ENCODE data around the gene TNFAIP2. TPM values are rescaled to one million over a fixed set of nuclear protein-coding genes. Genes with fewer than 3 reads are reported as not detected.
"Not testable (repeated sequence)": the region's sequence is repeated elsewhere in the genome, so short reads cannot be mapped to it uniquely, and the experiment has no call there.

Gene TNFAIP2
- total RNA-seq, 2 experiments from 2014 or later = 1.7 to 1.8 TPM

DNA sequence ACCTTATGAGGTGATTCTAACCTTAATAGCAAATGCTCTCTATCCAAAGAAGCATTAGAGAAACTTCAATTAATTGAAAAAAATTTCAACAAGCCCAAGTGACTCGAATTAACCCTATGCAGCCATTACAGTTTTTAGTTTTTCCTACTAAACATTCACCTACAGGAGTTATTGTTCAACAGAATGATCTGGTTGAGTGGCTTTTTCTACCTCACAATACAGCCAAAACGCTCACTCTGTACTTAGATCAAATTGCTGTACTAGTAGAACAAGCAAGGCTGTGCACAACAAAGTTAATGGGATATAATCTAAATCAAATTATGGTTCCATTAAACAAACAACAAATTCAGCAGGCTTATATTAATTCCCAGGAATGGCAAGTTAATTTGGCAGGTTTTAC, 50.6 kb downstream of the TNFAIP2 start:
- H3K27me3 Mint-ChIP-seq = peaks cover 18% of the 10 kb centered on the region
- H3K27ac Mint-ChIP-seq; H3K4me3 Mint-ChIP-seq; H3K36me3 Mint-ChIP-seq (ENCODE audit: low read depth); CTCF ChIA-PET; H3K4me1 Mint-ChIP-seq; ATAC-seq; POLR2A ChIA-PET; intact Hi-C loops (cut with DNase I, micrococcal nuclease); DNase-seq: not testable (repeated sequence)
- H3K9me3 Mint-ChIP-seq (ENCODE audit: low read depth) = peaks cover 14% of the 10 kb centered on the region

DNA sequence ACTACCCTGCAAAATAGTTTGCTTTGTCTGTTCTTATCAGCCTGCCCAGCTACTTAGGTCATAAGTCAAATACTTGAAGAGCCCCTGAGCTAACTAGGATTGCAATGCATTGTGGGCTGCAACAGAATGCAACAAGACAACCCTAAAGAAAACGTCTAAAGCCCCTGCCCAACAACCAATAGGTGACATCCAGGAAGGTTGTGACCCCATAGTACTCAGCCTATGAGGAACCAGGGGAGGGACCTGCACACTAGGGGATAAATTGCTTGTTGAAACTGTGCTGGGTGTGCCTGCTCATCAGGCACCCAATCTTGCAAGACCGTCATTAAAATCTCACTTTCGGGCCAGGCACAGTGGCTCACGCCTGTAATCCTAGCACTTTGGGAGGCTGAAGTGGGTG, 52.9 kb downstream of the TNFAIP2 start:
- H3K36me3 Mint-ChIP-seq (ENCODE audit: low read depth); intact Hi-C loops (cut with DNase I, micrococcal nuclease); DNase-seq; ATAC-seq; H3K4me1 Mint-ChIP-seq; H3K27me3 Mint-ChIP-seq; H3K4me3 Mint-ChIP-seq; H3K9me3 Mint-ChIP-seq (ENCODE audit: low read depth); H3K27ac Mint-ChIP-seq; POLR2A ChIA-PET: not testable (repeated sequence)
- CTCF ChIA-PET = interaction anchor here (0.8 kb wide), 1 partner anchor 9 kb away, joined by 3 read pairs; no protein-coding TSS in a partner anchor

DNA sequence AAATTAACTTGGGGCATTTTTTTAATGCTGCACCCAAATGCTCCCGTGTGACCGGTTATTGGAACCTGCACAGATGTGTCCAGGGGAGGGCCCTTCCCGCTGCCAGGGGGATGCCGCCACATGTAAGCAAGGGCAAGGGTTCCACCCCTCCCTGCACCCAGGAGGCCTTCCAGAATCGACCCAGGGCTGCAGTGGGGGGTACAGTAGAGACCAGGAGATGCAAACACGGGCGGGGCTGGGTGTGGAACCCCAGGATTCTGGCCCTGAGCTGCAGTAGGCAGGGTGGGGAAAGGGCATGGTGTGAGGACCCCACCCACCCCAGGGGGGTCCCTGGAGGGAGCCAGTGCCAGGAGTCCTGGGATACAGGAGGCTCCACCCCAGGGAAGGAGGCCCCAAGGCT, 54.1 kb downstream of the TNFAIP2 start:
- Mint-ChIP-seq H3K9me3 (ENCODE audit: low read depth) (peaks cover 6% of the 10 kb centered on the region), H3K27me3 (peaks cover 6% of the 10 kb centered on the region), H3K27ac (no peak overlapping the region), H3K4me3 (no peak overlapping the region), H3K36me3 (ENCODE audit: low read depth) (no peaks in the 10 kb centered on the region), H3K4me1 (no peaks in the 10 kb centered on the region)
- no peak for ATAC-seq
- DNase-seq = no peak
- POLR2A ChIA-PET = no interaction called here
- intact Hi-C loops (cut with DNase I, micrococcal nuclease) = no loop called here
- CTCF ChIA-PET = no interaction called here

DNA sequence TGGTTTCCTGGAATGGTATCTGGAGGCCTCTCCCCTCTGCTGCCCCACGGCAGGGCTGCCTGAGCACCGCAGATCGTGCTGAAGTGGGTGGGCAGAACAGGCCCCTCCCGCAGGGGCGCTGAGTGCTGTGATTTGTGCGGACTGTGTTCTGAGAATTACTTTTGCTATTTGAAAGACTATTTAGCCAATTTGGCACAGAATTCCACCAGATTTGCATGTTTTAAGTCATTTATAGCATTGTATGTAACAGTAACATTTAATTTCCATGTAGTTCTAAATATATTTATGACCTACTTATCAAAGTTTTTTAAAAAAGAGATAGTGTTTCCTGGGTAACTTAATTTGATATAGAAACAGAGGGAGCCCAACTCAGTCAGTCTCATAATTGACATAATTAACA, 55.3 kb downstream of the TNFAIP2 start:
- no peak for ATAC-seq
- ChIA-PET POLR2A (no interaction called here), CTCF (interaction anchor here (0.6 to 1.5 kb wide), 2 partner anchors 66 to 73 kb away, joined by 3 to 5 read pairs; no protein-coding TSS in a partner anchor)
- no peaks in the 10 kb centered on the region for H3K36me3 Mint-ChIP-seq (ENCODE audit: low read depth)
- no peak overlapping the region for H3K4me3 Mint-ChIP-seq
- H3K4me1 Mint-ChIP-seq = no peaks in the 10 kb centered on the region
- intact Hi-C loops (cut with DNase I, micrococcal nuclease) = no loop called here
- H3K9me3 Mint-ChIP-seq (ENCODE audit: low read depth) = peaks cover 3% of the 10 kb centered on the region
- no peak for DNase-seq
- no peak overlapping the region for H3K27ac Mint-ChIP-seq
- peaks cover 2% of the 10 kb centered on the region for H3K27me3 Mint-ChIP-seq

DNA sequence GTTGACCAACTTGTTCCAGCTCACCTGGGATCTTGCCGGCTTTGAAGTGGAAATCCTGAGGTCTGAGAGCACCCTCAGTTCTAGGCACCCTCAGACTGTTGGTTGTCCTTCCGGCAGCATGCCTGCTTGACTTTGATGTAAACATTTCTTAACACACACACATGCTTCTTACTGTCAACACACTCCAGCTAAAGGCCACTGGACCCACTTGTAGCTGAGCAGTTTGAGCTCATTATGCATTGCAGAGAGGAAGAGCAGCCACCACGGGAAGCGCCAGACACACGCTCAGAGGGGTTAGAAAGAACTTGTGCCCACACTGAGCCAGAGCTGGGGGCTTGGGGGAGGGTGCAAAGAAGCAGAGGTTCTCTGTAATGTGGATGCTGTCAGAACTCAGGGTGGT, 55.8 kb downstream of the TNFAIP2 start:
- CTCF ChIA-PET = interaction anchor here (0.6 to 1.5 kb wide), 2 partner anchors 65 to 74 kb away, joined by 3 to 5 read pairs; no protein-coding TSS in a partner anchor
- no peaks in the 10 kb centered on the region for H3K36me3 Mint-ChIP-seq (ENCODE audit: low read depth)
- no peaks in the 10 kb centered on the region for H3K4me1 Mint-ChIP-seq
- peaks cover 3% of the 10 kb centered on the region for H3K9me3 Mint-ChIP-seq (ENCODE audit: low read depth)
- no peak overlapping the region for H3K27ac Mint-ChIP-seq
- H3K4me3 Mint-ChIP-seq = no peak overlapping the region
- POLR2A ChIA-PET = interaction anchor here (0.6 kb wide), 1 partner anchor 783 kb away, joined by 4 read pairs; no protein-coding TSS in a partner anchor
- intact Hi-C loops (cut with DNase I, micrococcal nuclease) = no loop called here
- ATAC-seq = no peak
- no peak for DNase-seq
- peaks cover 5% of the 10 kb centered on the region for H3K27me3 Mint-ChIP-seq

DNA sequence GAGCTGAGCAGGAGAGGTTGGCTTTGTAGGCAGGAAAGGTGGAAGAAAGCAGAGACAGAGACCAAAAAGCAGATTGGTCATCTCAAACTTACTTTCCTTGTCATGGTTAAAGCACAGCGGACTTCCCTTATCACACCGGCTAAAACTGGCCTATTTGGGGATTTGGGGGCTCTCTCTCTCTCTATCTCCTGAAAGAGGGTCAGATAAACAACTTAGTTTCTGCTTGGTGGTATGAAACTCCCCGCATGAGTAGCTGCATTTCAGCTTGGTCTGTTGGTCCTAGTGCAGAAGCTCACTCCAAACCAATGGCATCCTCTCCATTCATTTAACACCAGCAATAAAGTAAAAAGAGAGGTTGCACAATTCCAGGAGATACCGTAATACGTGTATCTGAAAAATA, 57.1 kb downstream of the TNFAIP2 start:
- POLR2A ChIA-PET = no interaction called here
- intact Hi-C loops (cut with DNase I, micrococcal nuclease) = loop anchor here in 1 of 2 experiments (10.0 kb wide), 1 partner anchor 114 kb away; no protein-coding TSS in a partner anchor
- H3K27ac Mint-ChIP-seq = no peak overlapping the region
- H3K9me3 Mint-ChIP-seq (ENCODE audit: low read depth) = no peaks in the 10 kb centered on the region
- CTCF ChIA-PET = no interaction called here
- no peak for ATAC-seq
- H3K36me3 Mint-ChIP-seq (ENCODE audit: low read depth) = no peaks in the 10 kb centered on the region
- no peaks in the 10 kb centered on the region for H3K4me1 Mint-ChIP-seq
- no peak for DNase-seq
- H3K27me3 Mint-ChIP-seq = peaks cover 8% of the 10 kb centered on the region
- no peak overlapping the region for H3K4me3 Mint-ChIP-seq

DNA sequence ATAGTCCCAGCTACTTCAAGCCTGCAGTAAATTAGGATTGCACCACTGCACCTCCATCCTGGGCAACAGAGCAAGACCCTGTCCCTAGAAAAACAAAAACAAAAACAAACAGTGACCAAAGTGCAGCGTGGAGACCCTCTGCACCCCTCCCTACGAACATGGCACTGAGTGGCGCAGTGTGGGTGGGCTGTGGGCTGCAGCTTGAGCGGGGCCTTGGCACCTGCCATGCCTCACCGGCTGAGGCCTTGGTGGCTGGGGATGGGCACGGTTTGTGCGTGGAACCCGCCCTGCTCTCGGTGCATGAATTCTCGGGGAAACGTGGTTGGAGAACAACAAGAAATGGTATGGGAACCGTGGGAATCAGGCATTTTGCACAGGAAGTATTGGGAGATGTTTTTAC, 60.8 kb downstream of the TNFAIP2 start:
- Mint-ChIP-seq H3K9me3 (ENCODE audit: low read depth) (no peaks in the 10 kb centered on the region), H3K27ac (no peak overlapping the region), H3K4me1 (peaks cover 3% of the 10 kb centered on the region), H3K4me3 (no peak overlapping the region), H3K36me3 (ENCODE audit: low read depth) (no peaks in the 10 kb centered on the region), H3K27me3 (peaks cover 33% of the 10 kb centered on the region)
- DNase-seq (no peak), ATAC-seq (no peak)
- intact Hi-C loops (cut with DNase I, micrococcal nuclease) = loop anchor here in 1 of 2 experiments (10.0 kb wide), 1 partner anchor 111 kb away; no protein-coding TSS in a partner anchor
- ChIA-PET POLR2A (no interaction called here), CTCF (interaction anchor here (0.7 to 5.1 kb wide), 3 partner anchors 9 to 353 kb away, joined by 3 to 31 read pairs (median 4); no protein-coding TSS in a partner anchor)

DNA sequence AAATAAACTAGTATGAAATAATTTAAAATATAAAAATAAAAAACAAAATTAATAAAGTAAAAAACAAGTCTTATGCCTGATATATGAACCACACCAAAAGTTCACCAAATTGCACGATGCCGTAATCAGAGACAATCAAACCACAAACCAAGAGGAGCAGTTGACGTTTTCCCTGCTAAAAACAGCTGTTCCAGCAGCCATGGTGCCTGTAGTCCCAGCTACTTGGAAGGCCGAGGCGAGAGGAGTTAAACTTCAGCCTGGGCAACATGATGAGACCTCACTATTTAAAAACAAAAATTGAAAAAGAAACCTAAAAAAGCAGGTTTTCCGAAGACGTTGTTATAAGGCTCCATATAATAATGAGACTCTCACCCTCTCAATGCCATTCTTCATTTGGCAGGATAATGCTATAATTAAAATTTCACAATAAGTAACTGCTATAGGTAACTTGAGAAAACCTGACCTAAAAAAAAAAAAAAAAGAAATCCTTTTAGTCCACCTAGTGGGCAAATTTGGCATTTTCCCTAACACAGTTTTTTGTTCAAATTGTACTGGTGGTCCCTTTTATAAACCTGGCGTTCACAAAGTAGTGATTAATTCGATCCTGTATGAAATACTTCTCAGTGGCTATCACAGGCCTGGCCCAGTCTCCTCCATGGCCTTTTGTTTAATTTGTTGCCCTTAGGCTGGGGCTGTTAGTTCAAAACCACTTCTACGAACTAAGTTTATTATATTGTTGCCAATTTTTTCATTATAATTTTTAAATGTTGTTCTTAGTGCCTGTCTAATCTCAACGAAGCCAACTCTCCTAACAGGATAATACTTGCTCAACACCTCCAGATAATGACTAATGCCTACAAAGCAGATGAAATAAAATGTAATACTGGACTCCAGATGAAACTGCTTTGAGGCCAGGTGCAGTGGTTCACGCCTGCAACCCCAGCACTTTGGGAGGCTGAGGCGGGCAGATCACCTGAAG, 62.1 kb downstream of the TNFAIP2 start:
- no peaks in the 10 kb centered on the region for H3K36me3 Mint-ChIP-seq (ENCODE audit: low read depth)
- intact Hi-C loops (cut with DNase I, micrococcal nuclease) = loop anchor here (1.0 to 10.0 kb wide), 5 partner anchors 78 to 110 kb away; no protein-coding TSS in a partner anchor
- ChIA-PET POLR2A (no interaction called here), CTCF (interaction anchor here (0.7 to 5.1 kb wide), 6 partner anchors 8 to 80 kb away, joined by 3 to 31 read pairs (median 4); no protein-coding TSS in a partner anchor)
- H3K4me3 Mint-ChIP-seq = no peak overlapping the region
- H3K4me1 Mint-ChIP-seq = peaks cover 3% of the 10 kb centered on the region
- H3K27me3 Mint-ChIP-seq = peaks cover 40% of the 10 kb centered on the region
- H3K9me3 Mint-ChIP-seq (ENCODE audit: low read depth) = no peaks in the 10 kb centered on the region
- ATAC-seq (no peak), DNase-seq (no peak)
- no peak overlapping the region for H3K27ac Mint-ChIP-seq

- Mint-ChIP-seq H3K4me3 (no peak overlapping the region), H3K27me3 (peaks cover 48% of the 10 kb centered on the region), H3K36me3 (ENCODE audit: low read depth) (no peaks in the 10 kb centered on the region), H3K9me3 (ENCODE audit: low read depth) (no peaks in the 10 kb centered on the region), H3K4me1 (peaks cover 3% of the 10 kb centered on the region), H3K27ac (no peak overlapping the region)
- intact Hi-C loops (cut with DNase I, micrococcal nuclease) = loop anchor here in 1 of 2 experiments (5.0 to 10.0 kb wide), 3 partner anchors 79 to 109 kb away; no protein-coding TSS in a partner anchor
- ATAC-seq (no peak), DNase-seq (no peak)
- CTCF ChIA-PET = interaction anchor here (0.6 to 5.1 kb wide), 7 partner anchors 11 to 81 kb away, joined by 3 to 31 read pairs (median 4); no protein-coding TSS in a partner anchor
- POLR2A ChIA-PET = no interaction called here
Measured at GRCh38 chr14:103186241-103186822, 63.1 kb downstream of the TNFAIP2 start.
